ENCODE results near the gene ATOH8. TPM values are rescaled to one million over a fixed set of nuclear protein-coding genes. Genes with fewer than 3 reads are reported as not detected.

The ATOH8 gene
- polyA plus RNA-seq, 1 experiment: 2.8 TPM

DNA sequence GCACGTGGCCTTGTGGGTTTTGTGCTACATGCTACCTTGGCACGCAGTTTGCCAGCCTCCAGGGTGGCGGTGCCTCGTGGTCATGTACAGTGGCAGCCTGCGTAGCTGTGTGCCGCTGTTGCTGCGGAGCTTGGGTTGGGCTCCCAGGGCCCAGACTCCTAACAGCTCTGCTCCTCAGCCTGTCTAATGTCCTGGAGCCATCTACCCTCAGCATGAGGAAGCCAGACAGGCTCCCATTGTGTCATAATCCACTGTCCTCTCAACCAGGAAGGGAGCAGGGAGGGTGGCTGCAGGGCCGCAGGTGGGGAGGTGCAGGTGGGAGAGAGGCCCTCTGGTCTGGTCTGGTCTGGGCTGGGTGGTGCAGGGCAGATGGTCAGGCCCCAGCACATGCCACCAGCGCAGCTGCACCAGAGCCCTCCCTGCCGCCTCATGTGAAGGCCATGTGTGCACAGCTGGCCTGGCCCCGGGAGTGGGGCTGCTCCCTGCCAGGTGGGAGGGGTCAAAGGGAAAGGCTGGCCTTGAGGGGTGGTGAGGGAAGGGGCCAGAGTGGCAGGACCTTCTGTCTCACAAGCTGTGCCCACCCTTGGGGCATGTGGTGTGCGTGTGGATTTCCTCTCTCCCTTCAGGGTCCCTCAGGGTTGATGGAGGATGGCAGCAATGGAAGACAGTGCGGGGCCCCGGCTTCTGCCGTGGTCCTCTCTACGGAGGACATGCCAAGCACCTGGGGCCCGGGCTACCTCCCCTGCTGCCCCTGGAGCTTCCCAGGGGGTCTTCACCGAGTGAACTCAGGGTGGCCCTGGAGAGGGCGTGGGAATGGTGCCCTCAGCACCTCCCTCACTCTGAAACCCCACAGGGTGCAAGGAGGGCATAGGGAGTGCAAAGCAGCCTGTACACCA lies 4.8 kb downstream of the ATOH8 start:
- TF ChIP-seq, protein P1, sequence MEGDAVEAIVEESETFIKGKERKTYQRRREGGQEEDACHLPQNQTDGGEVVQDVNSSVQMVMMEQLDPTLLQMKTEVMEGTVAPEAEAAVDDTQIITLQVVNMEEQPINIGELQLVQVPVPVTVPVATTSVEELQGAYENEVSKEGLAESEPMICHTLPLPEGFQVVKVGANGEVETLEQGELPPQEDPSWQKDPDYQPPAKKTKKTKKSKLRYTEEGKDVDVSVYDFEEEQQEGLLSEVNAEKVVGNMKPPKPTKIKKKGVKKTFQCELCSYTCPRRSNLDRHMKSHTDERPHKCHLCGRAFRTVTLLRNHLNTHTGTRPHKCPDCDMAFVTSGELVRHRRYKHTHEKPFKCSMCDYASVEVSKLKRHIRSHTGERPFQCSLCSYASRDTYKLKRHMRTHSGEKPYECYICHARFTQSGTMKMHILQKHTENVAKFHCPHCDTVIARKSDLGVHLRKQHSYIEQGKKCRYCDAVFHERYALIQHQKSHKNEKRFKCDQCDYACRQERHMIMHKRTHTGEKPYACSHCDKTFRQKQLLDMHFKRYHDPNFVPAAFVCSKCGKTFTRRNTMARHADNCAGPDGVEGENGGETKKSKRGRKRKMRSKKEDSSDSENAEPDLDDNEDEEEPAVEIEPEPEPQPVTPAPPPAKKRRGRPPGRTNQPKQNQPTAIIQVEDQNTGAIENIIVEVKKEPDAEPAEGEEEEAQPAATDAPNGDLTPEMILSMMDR (IDR thresholded peaks at IDR 0.05; ENCODE audit: low read depth, low read length): no peak
- H3K27ac ChIP-seq (ENCODE audit: low read depth, low read length): no peak overlapping the region
- no peaks in the 10 kb centered on the region for H3K27me3 ChIP-seq (ENCODE audit: control insufficient read depth, insufficient read depth, low read length)
- peaks cover 5% of the 10 kb centered on the region; the same call in 1 of the 2 replicates for H3K9me3 ChIP-seq (ENCODE audit: control insufficient read depth, insufficient read depth, low read length)
- ChIA-PET CTCF (interaction anchor here (0.5 to 1.5 kb wide), 3 partner anchors 7 to 82 kb away, joined by 3 to 7 read pairs (median 5); no protein-coding TSS in a partner anchor), POLR2A (interaction anchor here (2.2 kb wide), 1 partner anchor 14 kb away, joined by 8 read pairs; no protein-coding TSS in a partner anchor)
- no peak for DNase-seq (ENCODE audit: low read depth, low spot score)
- H3K4me3 ChIP-seq (ENCODE audit: low read depth, low read length): no peak overlapping the region

DNA sequence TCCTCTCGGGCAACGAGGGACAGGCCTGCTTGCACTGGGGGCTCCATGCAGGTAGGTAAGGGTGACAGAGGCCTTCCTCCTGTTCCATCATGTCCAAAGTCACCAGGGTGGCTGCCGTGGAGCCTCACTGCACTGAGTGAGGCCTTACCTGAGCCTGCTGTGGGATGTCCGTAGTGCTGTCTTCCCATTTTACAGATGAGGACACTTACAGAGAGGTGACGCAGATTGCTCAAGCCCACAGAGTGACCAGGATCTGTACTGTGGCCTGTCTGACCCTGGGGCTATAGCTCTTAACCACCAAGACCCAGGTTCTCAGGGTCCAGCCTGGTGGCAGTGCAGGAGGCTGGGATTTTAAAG lies 5.4 kb downstream of the ATOH8 start:
- no peak overlapping the region for H3K27ac ChIP-seq (ENCODE audit: low read depth, low read length)
- H3K4me3 ChIP-seq (ENCODE audit: low read depth, low read length): no peak overlapping the region
- no peak for DNase-seq (ENCODE audit: low read depth, low spot score)
- CTCF ChIA-PET: interaction anchor here (1.5 kb wide), 1 partner anchor 8 kb away, joined by 7 read pairs; no protein-coding TSS in a partner anchor
- no peaks in the 10 kb centered on the region for H3K27me3 ChIP-seq (ENCODE audit: control insufficient read depth, insufficient read depth, low read length)
- H3K9me3 ChIP-seq (ENCODE audit: control insufficient read depth, insufficient read depth, low read length): peaks cover 5% of the 10 kb centered on the region; the same call in 1 of the 2 replicates
- TF ChIP-seq, protein P1 (IDR thresholded peaks at IDR 0.05; ENCODE audit: low read depth, low read length): no peak
- POLR2A ChIA-PET: interaction anchor here (2.2 kb wide), 1 partner anchor 13 kb away, joined by 8 read pairs; no protein-coding TSS in a partner anchor

DNA sequence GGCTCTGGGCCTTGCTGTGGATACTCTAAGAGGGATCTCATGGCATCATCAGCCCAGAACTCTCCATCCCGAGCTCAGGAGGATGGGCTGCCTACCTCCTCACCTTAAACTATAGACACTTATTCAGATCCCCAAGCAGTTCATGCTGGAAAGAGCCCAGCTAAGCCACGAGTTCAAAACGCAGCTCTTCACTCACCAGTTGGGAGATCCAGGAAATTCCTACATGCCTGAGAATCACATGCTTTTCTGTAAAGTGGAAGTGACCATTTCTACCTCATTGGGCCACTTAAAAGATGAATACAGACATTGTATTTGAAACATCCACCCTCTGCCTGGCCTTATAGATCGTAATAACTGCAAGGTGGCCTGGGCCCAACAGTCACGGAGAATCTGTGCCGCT lies 6.6 kb downstream of the ATOH8 start:
- DNase-seq (ENCODE audit: low read depth, low spot score): no peak
- ChIA-PET CTCF (interaction anchor here (1.0 to 2.2 kb wide), 5 partner anchors 9 to 67 kb away, joined by 4 to 8 read pairs (median 5); no protein-coding TSS in a partner anchor), POLR2A (interaction anchor here (1.5 to 1.8 kb wide), 2 partner anchors 11 to 18 kb away, joined by 6 to 19 read pairs; no protein-coding TSS in a partner anchor)
- Histone ChIP-seq H3K27me3 (ENCODE audit: control insufficient read depth, insufficient read depth, low read length) (no peaks in the 10 kb centered on the region), H3K9me3 (ENCODE audit: control insufficient read depth, insufficient read depth, low read length) (no peaks in the 10 kb centered on the region), H3K27ac (ENCODE audit: low read depth, low read length) (no peak overlapping the region), H3K4me3 (ENCODE audit: low read depth, low read length) (no peak overlapping the region)
- TF ChIP-seq, protein P1 (IDR thresholded peaks at IDR 0.05; ENCODE audit: low read depth, low read length): no peak

DNA sequence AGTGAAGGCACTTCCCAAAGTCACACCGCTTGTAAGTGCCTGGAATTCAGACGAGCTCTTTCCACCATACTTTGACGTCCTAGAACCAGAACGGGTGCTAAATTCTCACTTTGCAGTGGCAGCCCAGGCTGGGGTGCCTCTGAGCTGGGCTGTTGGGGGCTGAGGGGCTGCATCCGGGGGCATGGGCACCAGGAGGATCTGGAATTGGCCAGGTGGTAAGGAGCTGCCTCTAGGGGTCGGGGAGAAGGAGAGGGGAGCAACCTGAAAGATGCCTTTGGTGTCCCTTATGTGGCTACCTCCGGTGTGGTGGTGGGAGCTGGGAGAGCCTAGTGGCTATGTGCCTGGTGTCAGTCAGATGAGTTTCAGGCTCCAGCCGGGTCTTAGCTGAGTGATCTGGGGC lies 7.1 kb downstream of the ATOH8 start:
- ChIA-PET POLR2A (interaction anchor here (1.5 to 1.8 kb wide), 2 partner anchors 11 to 19 kb away, joined by 6 to 19 read pairs; no protein-coding TSS in a partner anchor), CTCF (interaction anchor here (1.0 to 2.2 kb wide), 4 partner anchors 10 to 66 kb away, joined by 4 to 8 read pairs (median 5); no protein-coding TSS in a partner anchor)
- DNase-seq (ENCODE audit: low read depth, low spot score): no peak
- Histone ChIP-seq H3K27me3 (ENCODE audit: control insufficient read depth, insufficient read depth, low read length) (no peaks in the 10 kb centered on the region), H3K27ac (ENCODE audit: low read depth, low read length) (no peak overlapping the region), H3K4me3 (ENCODE audit: low read depth, low read length) (no peak overlapping the region), H3K9me3 (ENCODE audit: control insufficient read depth, insufficient read depth, low read length) (no peaks in the 10 kb centered on the region)
- TF ChIP-seq, protein P1 (IDR thresholded peaks at IDR 0.05; ENCODE audit: low read depth, low read length): no peak
